Germinal center (tissue), 1 donor: ENCODE results near the gene WEE1.

ENCODE experiments used
- DNase-seq: peaks from one replicate; pipeline ENCODE4 v3.0.0; 2012; ENCODE audit warnings: mixed read lengths, low spot score

WEE1 gene

GRCh38 chr11:9566561-9567063 lies 6.9 kb upstream of the WEE1 start:
- no peak for DNase-seq

GRCh38 chr11:9567401-9567800 lies 6.1 kb upstream of the WEE1 start:
- DNase-seq: no peak

GRCh38 chr11:9568161-9568853 lies 5.2 kb upstream of the WEE1 start:
- no peak for DNase-seq

- peak; percentile 71 for DNase-seq
Measured at GRCh38 chr11:9568854-9569587, 4.4 kb upstream of the WEE1 start.

- no peak for DNase-seq
Measured at GRCh38 chr11:9569588-9570164, 3.8 kb upstream of the WEE1 start.

- no peak for DNase-seq
Measured at GRCh38 chr11:9570313-9571025, 3.0 kb upstream of the WEE1 start.

GRCh38 chr11:9571071-9571762 lies 2.3 kb upstream of the WEE1 start:
- no peak for DNase-seq

- no peak for DNase-seq
Measured at GRCh38 chr11:9571763-9572115, 1.7 kb upstream of the WEE1 start.

- DNase-seq: peak; percentile 34
Measured at GRCh38 chr11:9573775-9574621, 528 bp downstream of the WEE1 start.

GRCh38 chr11:9574622-9575259 lies 1.3 kb downstream of the WEE1 start:
- peak; percentile 11 for DNase-seq

- peak; percentile 16 for DNase-seq
Measured at GRCh38 chr11:9575260-9576240, 2.1 kb downstream of the WEE1 start.

GRCh38 chr11:9576701-9577381 lies 3.4 kb downstream of the WEE1 start:
- no peak for DNase-seq

- no peak for DNase-seq
Measured at GRCh38 chr11:9577556-9577955, 4.1 kb downstream of the WEE1 start.

- DNase-seq: no peak
Measured at GRCh38 chr11:9580894-9581293, 7.4 kb downstream of the WEE1 start.

- no peak for DNase-seq
Measured at GRCh38 chr11:9581556-9582161, 8.2 kb downstream of the WEE1 start.

- DNase-seq: no peak
Measured at GRCh38 chr11:9590717-9591116, 17.2 kb downstream of the WEE1 start.

GRCh38 chr11:9594267-9595046 lies 21.0 kb downstream of the WEE1 start:
- DNase-seq: no peak
